ENCODE data around the gene TCF7L1.

Gene TCF7L1

GRCh38 chr2:85248773-85249509 lies 115.7 kb downstream of the TCF7L1 start:
- no peak for TF ChIP-seq CTCF (IDR thresholded peaks at IDR 0.05; ENCODE audit: low read depth, low read length)
- no peak overlapping the region for H3K4me3 ChIP-seq (ENCODE audit: low read depth, low read length)
- in situ Hi-C loops (cut with HindIII; ENCODE audit: low sequenced_read_pairs), result no loop called here
- DNase-seq (ENCODE audit: low read depth, low spot score), result peak; percentile 82

GRCh38 chr2:85250045-85250444 lies 116.9 kb downstream of the TCF7L1 start:
- DNase-seq (ENCODE audit: low read depth, low spot score), result no peak
- in situ Hi-C loops (cut with HindIII; ENCODE audit: low sequenced_read_pairs), result no loop called here
- H3K4me3 ChIP-seq (ENCODE audit: low read depth, low read length), result no peak overlapping the region
- no peak for TF ChIP-seq CTCF (IDR thresholded peaks at IDR 0.05; ENCODE audit: low read depth, low read length)

- in situ Hi-C loops (cut with HindIII; ENCODE audit: low sequenced_read_pairs), result no loop called here
- DNase-seq (ENCODE audit: low read depth, low spot score), result no peak
- no peak for TF ChIP-seq CTCF (IDR thresholded peaks at IDR 0.05; ENCODE audit: low read depth, low read length)
- no peak overlapping the region for H3K4me3 ChIP-seq (ENCODE audit: low read depth, low read length)
Measured at GRCh38 chr2:85251070-85251616, 118.0 kb downstream of the TCF7L1 start.

GRCh38 chr2:85253890-85254289 lies 120.7 kb downstream of the TCF7L1 start:
- in situ Hi-C loops (cut with HindIII; ENCODE audit: low sequenced_read_pairs), result no loop called here
- H3K4me3 ChIP-seq (ENCODE audit: low read depth, low read length), result no peak overlapping the region
- DNase-seq (ENCODE audit: low read depth, low spot score), result no peak
- TF ChIP-seq CTCF (IDR thresholded peaks at IDR 0.05; ENCODE audit: low read depth, low read length), result no peak

GRCh38 chr2:85254540-85255300 lies 121.5 kb downstream of the TCF7L1 start:
- no peak for DNase-seq (ENCODE audit: low read depth, low spot score)
- no peak overlapping the region for H3K4me3 ChIP-seq (ENCODE audit: low read depth, low read length)
- TF ChIP-seq CTCF (IDR thresholded peaks at IDR 0.05; ENCODE audit: low read depth, low read length), result no peak
- in situ Hi-C loops (cut with HindIII; ENCODE audit: low sequenced_read_pairs), result no loop called here

GRCh38 chr2:85255456-85255812 lies 122.2 kb downstream of the TCF7L1 start:
- no peak overlapping the region for H3K4me3 ChIP-seq (ENCODE audit: low read depth, low read length)
- TF ChIP-seq CTCF (IDR thresholded peaks at IDR 0.05; ENCODE audit: low read depth, low read length), result no peak
- in situ Hi-C loops (cut with HindIII; ENCODE audit: low sequenced_read_pairs), result no loop called here
- DNase-seq (ENCODE audit: low read depth, low spot score), result no peak
